ENCODE data around the gene COL2A1.
A peak's percentile ranks its signal among the peaks of the same experiment; 100 is the strongest.

COL2A1 gene

DNA sequence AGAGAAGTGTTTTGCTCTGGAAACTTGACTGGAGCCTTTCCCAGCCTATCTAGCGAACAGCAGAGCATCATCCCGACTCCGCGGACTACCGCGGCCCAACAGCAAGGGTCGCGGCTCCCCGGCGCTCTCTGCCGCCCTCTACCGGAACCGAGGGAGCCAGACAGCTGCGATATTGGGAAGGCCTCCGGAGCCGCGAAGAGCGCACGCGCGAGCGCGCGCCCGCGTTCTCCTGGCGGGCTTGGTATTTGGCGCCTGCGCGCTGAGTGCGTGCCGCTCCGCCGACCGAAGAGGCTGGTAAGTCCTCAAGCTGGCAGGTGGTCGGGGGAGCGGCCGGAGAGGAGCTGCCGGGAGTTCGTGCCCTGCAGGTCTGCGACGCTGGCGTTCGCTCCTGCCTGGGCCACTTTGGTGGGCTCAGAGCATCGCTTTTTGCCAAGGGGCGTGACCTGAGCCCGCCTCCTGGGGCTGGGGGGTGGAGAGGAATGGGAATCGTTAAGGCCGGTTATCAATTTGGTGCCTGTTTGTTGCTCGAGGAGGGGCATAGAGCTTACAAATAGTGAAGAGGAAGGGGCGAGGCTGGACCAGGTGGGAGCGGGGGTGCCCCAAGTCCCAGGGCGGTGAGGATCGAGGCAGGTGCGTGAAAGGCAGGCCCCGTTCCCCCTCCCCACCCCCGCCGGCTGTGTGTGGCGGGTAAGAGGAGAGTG, 40.8 kb downstream of the COL2A1 start, which contains the start of gene TMEM106C (continued):
- peak; percentile 71 for TF ChIP-seq ZBTB17 (tag by site-specific recombination; IDR thresholded peaks at IDR 0.05)
- no peak for TF ChIP-seq ZNF10 (tag by site-specific recombination; IDR thresholded peaks at IDR 0.05)
- peak; percentile 57; the same call in 1 of the 2 replicates for TF ChIP-seq SP7 (tag by site-specific recombination; IDR thresholded peaks at IDR 0.05)
- TF ChIP-seq SP2 (tag by site-specific recombination; IDR thresholded peaks at IDR 0.05): peak; percentile 48
- TF ChIP-seq ZNF211 (tag by site-specific recombination; IDR thresholded peaks at IDR 0.05; ENCODE audit: low read depth): no peak
- peak; percentile 95 for TF ChIP-seq ZNF335 (tag by site-specific recombination; conservative IDR thresholded peaks at IDR 0.05)
- peak; percentile 36; the same call in 1 of the 2 replicates for TF ChIP-seq ZNF341 (tag by site-specific recombination; IDR thresholded peaks at IDR 0.05; ENCODE audit: low read depth)
- TF ChIP-seq KLF16 (tag by site-specific recombination; IDR thresholded peaks at IDR 0.05): peak; percentile 88; the same call in 1 of the 2 replicates
- 0 out of 2 replicates have a peak, but pooled peaks have one; percentile 48 for TF ChIP-seq KLF8 (tag by site-specific recombination; IDR thresholded peaks at IDR 0.05)
- TF ChIP-seq ZBTB48 (tag by site-specific recombination; IDR thresholded peaks at IDR 0.05): no peak
- TF ChIP-seq ZNF350 (tag by site-specific recombination; IDR thresholded peaks at IDR 0.05): no peak
- peak; percentile 42; the same call in 1 of the 2 replicates for TF ChIP-seq ZSCAN30 (tag by site-specific recombination; IDR thresholded peaks at IDR 0.05)
- TF ChIP-seq, protein P1, sequence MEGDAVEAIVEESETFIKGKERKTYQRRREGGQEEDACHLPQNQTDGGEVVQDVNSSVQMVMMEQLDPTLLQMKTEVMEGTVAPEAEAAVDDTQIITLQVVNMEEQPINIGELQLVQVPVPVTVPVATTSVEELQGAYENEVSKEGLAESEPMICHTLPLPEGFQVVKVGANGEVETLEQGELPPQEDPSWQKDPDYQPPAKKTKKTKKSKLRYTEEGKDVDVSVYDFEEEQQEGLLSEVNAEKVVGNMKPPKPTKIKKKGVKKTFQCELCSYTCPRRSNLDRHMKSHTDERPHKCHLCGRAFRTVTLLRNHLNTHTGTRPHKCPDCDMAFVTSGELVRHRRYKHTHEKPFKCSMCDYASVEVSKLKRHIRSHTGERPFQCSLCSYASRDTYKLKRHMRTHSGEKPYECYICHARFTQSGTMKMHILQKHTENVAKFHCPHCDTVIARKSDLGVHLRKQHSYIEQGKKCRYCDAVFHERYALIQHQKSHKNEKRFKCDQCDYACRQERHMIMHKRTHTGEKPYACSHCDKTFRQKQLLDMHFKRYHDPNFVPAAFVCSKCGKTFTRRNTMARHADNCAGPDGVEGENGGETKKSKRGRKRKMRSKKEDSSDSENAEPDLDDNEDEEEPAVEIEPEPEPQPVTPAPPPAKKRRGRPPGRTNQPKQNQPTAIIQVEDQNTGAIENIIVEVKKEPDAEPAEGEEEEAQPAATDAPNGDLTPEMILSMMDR (tag by site-specific recombination; IDR thresholded peaks at IDR 0.05): peak; percentile 99
- 0 out of 2 replicates have a peak, but pooled peaks have one; percentile 56 for TF ChIP-seq ZNF692 (tag by site-specific recombination; IDR thresholded peaks at IDR 0.05)
- TF ChIP-seq EGR2 (tag by site-specific recombination; IDR thresholded peaks at IDR 0.05; ENCODE audit: low read depth): no peak
- TF ChIP-seq ZNF610 (tag by site-specific recombination; IDR thresholded peaks at IDR 0.05; ENCODE audit: borderline replicate concordance): peak; percentile 97

- CTCF ChIA-PET: interaction anchor here (0.6 to 3.6 kb wide), 11 partner anchors 9 to 248 kb away, joined by 3 to 31 read pairs (median 6); no protein-coding TSS in a partner anchor
Observed at GRCh38 chr12:47962198-47962597, 42.1 kb downstream of the COL2A1 start.

More at GRCh38 chr12:47962198-47962597, 42.1 kb downstream of the COL2A1 start:
- H3K4me1 ChIP-seq (ENCODE audit: control insufficient read depth, insufficient read depth, low read length): no peaks in the 10 kb centered on the region; the same call in 1 of the 2 replicates
- POLR2A ChIA-PET: interaction anchor here (1.0 to 1.5 kb wide), 3 partner anchors 9 to 144 kb away, joined by 3 read pairs; partner anchors contain the start of gene VDR
- no peak for TF ChIP-seq ZIC2 (tag by site-specific recombination; IDR thresholded peaks at IDR 0.05)
- TF ChIP-seq OSR2 (tag by site-specific recombination; IDR thresholded peaks at IDR 0.05): no peak
- TF ChIP-seq, protein P2, sequence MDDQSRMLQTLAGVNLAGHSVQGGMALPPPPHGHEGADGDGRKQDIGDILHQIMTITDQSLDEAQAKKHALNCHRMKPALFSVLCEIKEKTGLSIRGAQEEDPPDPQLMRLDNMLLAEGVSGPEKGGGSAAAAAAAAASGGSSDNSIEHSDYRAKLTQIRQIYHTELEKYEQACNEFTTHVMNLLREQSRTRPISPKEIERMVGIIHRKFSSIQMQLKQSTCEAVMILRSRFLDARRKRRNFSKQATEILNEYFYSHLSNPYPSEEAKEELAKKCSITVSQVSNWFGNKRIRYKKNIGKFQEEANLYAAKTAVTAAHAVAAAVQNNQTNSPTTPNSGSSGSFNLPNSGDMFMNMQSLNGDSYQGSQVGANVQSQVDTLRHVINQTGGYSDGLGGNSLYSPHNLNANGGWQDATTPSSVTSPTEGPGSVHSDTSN (CRISPR knock-in tag; IDR thresholded peaks at IDR 0.05): no peak
- no peak for TF ChIP-seq ZBTB20 (tag by site-specific recombination; IDR thresholded peaks at IDR 0.05)
- TF ChIP-seq ZNF561 (tag by site-specific recombination; IDR thresholded peaks at IDR 0.05; ENCODE audit: borderline replicate concordance): no peak
- no peak for TF ChIP-seq ZNF513 (tag by site-specific recombination; IDR thresholded peaks at IDR 0.05)
- no peak for TF ChIP-seq ZNF580 (tag by site-specific recombination; IDR thresholded peaks at IDR 0.05)
- TF ChIP-seq ZNF600 (tag by site-specific recombination; IDR thresholded peaks at IDR 0.05): no peak
- TF ChIP-seq ZNF776 (tag by site-specific recombination; IDR thresholded peaks at IDR 0.05; ENCODE audit: borderline replicate concordance): no peak
- no peak for TF ChIP-seq ZNF510 (tag by site-specific recombination; IDR thresholded peaks at IDR 0.05; ENCODE audit: insufficient replicate concordance)
- TF ChIP-seq, protein P3, sequence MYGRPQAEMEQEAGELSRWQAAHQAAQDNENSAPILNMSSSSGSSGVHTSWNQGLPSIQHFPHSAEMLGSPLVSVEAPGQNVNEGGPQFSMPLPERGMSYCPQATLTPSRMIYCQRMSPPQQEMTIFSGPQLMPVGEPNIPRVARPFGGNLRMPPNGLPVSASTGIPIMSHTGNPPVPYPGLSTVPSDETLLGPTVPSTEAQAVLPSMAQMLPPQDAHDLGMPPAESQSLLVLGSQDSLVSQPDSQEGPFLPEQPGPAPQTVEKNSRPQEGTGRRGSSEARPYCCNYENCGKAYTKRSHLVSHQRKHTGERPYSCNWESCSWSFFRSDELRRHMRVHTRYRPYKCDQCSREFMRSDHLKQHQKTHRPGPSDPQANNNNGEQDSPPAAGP (tag by site-specific recombination; IDR thresholded peaks at IDR 0.05): no peak
- no peak for TF ChIP-seq ZNF311 (tag by site-specific recombination; IDR thresholded peaks at IDR 0.05; ENCODE audit: borderline replicate concordance)
- TF ChIP-seq YY1 (tag by site-specific recombination; IDR thresholded peaks at IDR 0.05): no peak
- TF ChIP-seq ZNF248 (tag by site-specific recombination; IDR thresholded peaks at IDR 0.05): no peak
- no peaks in the 10 kb centered on the region for H3K9me3 ChIP-seq (ENCODE audit: control insufficient read depth, insufficient read depth, low read depth, low read length)
- peaks cover 21 to 31% of the 10 kb centered on the region in 2 experiments for H3K36me3 ChIP-seq (ENCODE audit: control insufficient read depth in 2 of 2, insufficient read depth in 1 of 2, low read length in 2 of 2)
- H3K4me3 ChIP-seq (ENCODE audit: low read depth, low read length): no peak overlapping the region
- no peak overlapping the region for H3K27ac ChIP-seq (ENCODE audit: extremely low read depth, low read depth, low read length)

Measured in HEK293 (cell line).